RWPE2 (cell line): ENCODE data around the gene ACVRL1.

ENCODE experiments used
- ATAC-seq: fragments of 200-7000 bp; cut with Tn5 transposase; 3 replicates; pipeline ENCODE4 v1.9.1; 2021; ENCODE audit warnings: low read depth
- DNase-seq: peaks from one replicate; pipeline ENCODE4 v3.0.0-alpha.2; 2020; ENCODE audit warnings: low spot score
- H3K27ac ChIP-seq: fragments of 450-650 bp; 2 replicates; pipeline ENCODE4 v1.5.1; 2017; ENCODE audit warnings: mild to moderate bottlenecking; ENCODE audit not compliant: poor library complexity, severe bottlenecking
- H3K27me3 ChIP-seq: fragments of 250-450 bp; sonication (Bioruptor Pico); 2 replicates; pipeline ENCODE4 v1.5.1; 2021; ENCODE audit warnings: mild to moderate bottlenecking, moderate library complexity; ENCODE audit not compliant: insufficient read depth, poor library complexity, severe bottlenecking
- H3K36me3 ChIP-seq: fragments of 250-450 bp; sonication (Bioruptor Pico); 2 replicates; pipeline ENCODE4 v1.5.1; 2020; ENCODE audit warnings: low read depth, mild to moderate bottlenecking, moderate library complexity
- H3K4me1 ChIP-seq: fragments of 250-450 bp; sonication (Bioruptor Pico); 2 replicates; pipeline ENCODE4 v1.5.1; 2021; ENCODE audit warnings: mild to moderate bottlenecking, moderate library complexity; ENCODE audit not compliant: insufficient read depth, poor library complexity, severe bottlenecking
- H3K4me3 ChIP-seq: fragments of 250-450 bp; sonication (Bioruptor Pico); 2 replicates; pipeline ENCODE4 v1.5.1; 2021; ENCODE audit warnings: mild to moderate bottlenecking, moderate library complexity; ENCODE audit not compliant: severe bottlenecking
- H3K9me3 ChIP-seq: fragments of 250-450 bp; sonication (Bioruptor Pico); 2 replicates; pipeline ENCODE4 v1.5.1; 2021; ENCODE audit warnings: mild to moderate bottlenecking, moderate library complexity; ENCODE audit not compliant: severe bottlenecking
- CTCF ChIP-seq: fragments of 450-650 bp; IDR thresholded peaks from one replicate; pipeline ENCODE4 v1.5.1; 2017; ENCODE audit warnings: mild to moderate bottlenecking, moderate library complexity; ENCODE audit not compliant: poor library complexity, severe bottlenecking

The ACVRL1 gene

DNA sequence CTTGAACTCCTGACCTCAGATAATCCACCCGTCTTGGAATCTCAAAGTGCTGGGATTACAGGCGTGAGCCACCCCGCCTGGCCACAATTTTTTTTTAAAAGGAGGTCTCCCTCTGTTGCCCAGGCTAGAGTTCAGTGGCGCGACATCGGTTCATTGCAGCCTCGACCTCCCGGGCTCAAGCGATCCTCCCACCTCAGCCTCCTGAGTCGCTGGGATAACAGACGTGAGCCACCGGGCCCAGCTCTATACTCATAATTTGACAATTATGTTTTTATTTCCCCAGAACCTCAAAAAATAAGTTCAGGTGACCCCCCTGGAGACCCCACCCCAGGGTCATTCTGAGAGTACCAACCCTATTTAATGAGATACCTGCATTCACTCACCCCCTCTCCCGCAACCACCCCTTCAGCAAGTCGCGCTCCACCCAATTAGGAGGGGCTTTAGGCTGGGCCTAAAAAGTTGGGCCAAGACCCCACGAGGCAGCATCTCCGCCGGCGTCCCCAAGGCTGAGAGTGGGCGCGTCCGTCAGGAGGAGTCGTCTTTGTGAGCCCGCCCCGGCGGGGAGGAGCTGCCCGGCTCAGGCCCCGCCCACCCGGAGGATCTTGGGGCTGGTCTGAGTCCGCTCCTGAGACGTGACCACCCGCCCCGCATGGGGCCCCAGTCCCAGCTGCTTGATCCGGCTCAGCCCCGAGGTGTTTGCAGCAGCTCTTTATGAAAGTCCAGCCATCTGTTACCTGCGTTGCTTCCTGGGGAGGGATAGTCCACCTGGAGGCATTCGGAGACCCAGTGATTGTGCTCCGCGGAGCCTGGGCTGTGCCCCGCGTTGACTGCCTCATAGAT, 19.6 kb upstream of the ACVRL1 start, which contains the start of gene ANKRD33:
TSS of gene ANKRD33 (plus strand) at position 628 of the 840 bp plus-strand sequence. CDS start at position 712, 84 bp downstream.
- H3K27me3 ChIP-seq = no peaks in the 10 kb centered on the region
- no peak for TF ChIP-seq CTCF
- ATAC-seq (no peak), DNase-seq (peak; percentile 47)
- no peaks in the 10 kb centered on the region for H3K36me3 ChIP-seq
- no peak within 1 kb of the TSS for H3K27ac ChIP-seq
- H3K4me1 ChIP-seq = no peaks in the 10 kb centered on the region
- no peaks in the 10 kb centered on the region for H3K9me3 ChIP-seq
- no peak within 1 kb of the TSS for H3K4me3 ChIP-seq

DNA sequence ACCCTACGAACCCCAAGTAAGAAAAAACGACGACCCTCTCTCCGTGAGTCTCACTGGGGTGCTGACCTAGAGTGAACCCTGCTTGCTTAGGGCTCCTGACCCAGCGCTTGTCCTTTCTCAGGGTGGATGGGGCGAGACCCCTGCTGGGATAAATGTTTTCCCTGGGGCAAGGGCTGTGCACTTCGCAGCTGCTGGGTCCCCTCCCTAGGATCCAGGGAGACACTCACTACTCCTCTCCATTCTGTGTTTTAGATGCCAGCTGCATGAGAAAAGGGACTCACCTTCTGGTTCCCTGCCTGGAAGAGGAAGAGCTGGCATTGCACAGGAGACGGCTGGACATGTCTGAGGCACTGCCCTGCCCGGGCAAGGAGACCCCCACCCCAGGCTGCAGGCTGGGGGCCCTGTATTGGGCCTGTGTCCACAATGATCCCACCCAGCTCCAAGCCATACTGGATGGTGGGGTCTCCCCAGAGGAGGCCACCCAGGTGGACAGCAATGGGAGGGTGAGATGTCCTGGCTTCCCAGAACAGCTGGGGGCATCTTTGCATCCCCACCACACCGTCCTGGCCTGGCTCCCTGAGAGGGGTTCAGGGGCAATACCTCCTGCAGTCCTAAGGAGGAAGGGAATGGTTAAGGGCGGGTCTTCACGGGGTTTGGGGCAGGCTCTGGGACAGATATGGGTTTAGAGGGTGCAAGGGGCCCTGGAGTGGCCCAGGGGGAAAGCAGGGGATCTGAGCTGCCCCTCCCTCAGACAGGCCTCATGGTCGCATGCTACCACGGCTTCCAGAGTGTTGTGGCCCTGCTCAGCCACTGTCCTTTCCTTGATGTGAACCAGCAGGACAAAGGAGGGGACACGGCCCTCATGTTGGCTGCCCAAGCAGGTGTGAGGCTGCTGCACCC, 18.7 kb upstream of the ACVRL1 start:
- Histone ChIP-seq H3K36me3 (no peaks in the 10 kb centered on the region), H3K9me3 (no peaks in the 10 kb centered on the region), H3K4me3 (no peak overlapping the region), H3K27ac (no peak overlapping the region), H3K27me3 (no peaks in the 10 kb centered on the region), H3K4me1 (no peaks in the 10 kb centered on the region)
- DNase-seq = peak; percentile 21
- TF ChIP-seq CTCF = no peak
- ATAC-seq = no peak

- no peak for ATAC-seq
- Histone ChIP-seq H3K4me1 (no peaks in the 10 kb centered on the region), H3K27me3 (no peaks in the 10 kb centered on the region), H3K36me3 (no peaks in the 10 kb centered on the region), H3K4me3 (no peak overlapping the region), H3K9me3 (no peaks in the 10 kb centered on the region), H3K27ac (no peak overlapping the region)
- TF ChIP-seq CTCF = no peak
- DNase-seq = peak; percentile 26
These were observed 17.8 kb upstream of the ACVRL1 start for GRCh38 chr12:51889216-51890132.

DNA sequence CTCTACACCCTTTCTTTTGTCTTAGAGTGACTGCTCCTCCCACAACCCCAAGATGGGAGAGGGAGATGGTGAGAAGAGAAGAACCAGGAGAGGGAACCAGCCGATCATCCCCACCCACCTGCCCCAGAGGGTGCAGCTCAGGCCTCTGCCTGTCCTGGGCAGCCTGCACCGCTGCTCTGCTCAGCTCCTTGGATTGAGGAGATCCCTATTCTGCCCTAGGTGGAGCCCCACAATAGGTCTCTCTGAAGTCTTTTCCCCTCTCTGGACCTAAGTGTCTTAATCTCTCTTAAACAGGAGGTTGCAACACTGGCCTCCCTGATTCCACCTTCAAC, 17.2 kb upstream of the ACVRL1 start:
- no peak for TF ChIP-seq CTCF
- Histone ChIP-seq H3K27ac (no peak overlapping the region), H3K27me3 (no peaks in the 10 kb centered on the region), H3K9me3 (no peaks in the 10 kb centered on the region), H3K4me1 (no peaks in the 10 kb centered on the region), H3K36me3 (no peaks in the 10 kb centered on the region), H3K4me3 (no peak overlapping the region)
- peak; percentile 14 for DNase-seq
- no peak for ATAC-seq
